Activated CD4-positive, alpha-beta T cell treated with anti-CD3 and anti-CD28 coated beads for 36 hours (primary cell): ENCODE data around the gene MCRIP2. TPM values are rescaled to one million over a fixed set of nuclear protein-coding genes. Genes with fewer than 3 reads are reported as not detected.

ENCODE experiments used
- ATAC-seq: fragments of 200-7000 bp; cut with Tn5 transposase; one replicate; pipeline ENCODE4 v1.10.0; 2021; ENCODE audit warnings: mild to moderate bottlenecking, moderate library complexity
- CTCF ChIA-PET: fragments of 350-600 bp; sonication (Branson Sonifier 250); formaldehyde crosslinking; loops from one replicate; lab custom pipeline; 2021; ENCODE audit warnings: antibody characterized with exemption; lab: Charles Lee
- POLR2A ChIA-PET: fragments of 350-600 bp; sonication (Branson Sonifier 250); formaldehyde crosslinking; loops from one replicate; lab custom pipeline; 2021; ENCODE audit warnings: antibody characterized with exemption, inconsistent platforms; lab: Charles Lee
- DNase-seq: peaks from one replicate; pipeline ENCODE4 v3.0.0-alpha.2; 2020
- H3K27ac Mint-ChIP-seq: one replicate; pipeline ENCODE4 v1.8.0; 2021; ENCODE audit warnings: mixed read lengths
- H3K27me3 Mint-ChIP-seq: one replicate; pipeline ENCODE4 v1.8.0; 2021; ENCODE audit warnings: mixed read lengths
- H3K36me3 Mint-ChIP-seq: one replicate; pipeline ENCODE4 v1.8.0; 2021; ENCODE audit warnings: low read depth, mixed read lengths
- H3K4me1 Mint-ChIP-seq: one replicate; pipeline ENCODE4 v1.8.0; 2021; ENCODE audit warnings: mixed read lengths
- H3K4me3 Mint-ChIP-seq: one replicate; pipeline ENCODE4 v1.8.0; 2021; ENCODE audit warnings: mild to moderate bottlenecking, moderate library complexity, mixed read lengths
- H3K9me3 Mint-ChIP-seq: one replicate; pipeline ENCODE4 v1.8.0; 2021; ENCODE audit warnings: low read depth, mixed read lengths
- intact Hi-C, 2 experiments: fragments of 100-400 bp; cut with DNase I in 1 of 2; cut with micrococcal nuclease in 1 of 2; formaldehyde crosslinking; loops; one replicate each; pipeline versions ENCODE4 v1.14.2 to v1.15.1; 2022 to 2024; cut with DNase I, micrococcal nuclease
- total RNA-seq, 2 experiments: library from RNA; stranded (reverse); gene quantifications; one replicate each; pipeline ENCODE4 v1.2.3, GENCODE V29; 2021

The MCRIP2 gene
- total RNA-seq, 2 experiments from 2014 or later = 28.5 to 44.0 TPM

- H3K4me1 Mint-ChIP-seq = no peaks in the 10 kb centered on the region
- intact Hi-C loops = no loop called here
- H3K27me3 Mint-ChIP-seq = no peaks in the 10 kb centered on the region
- H3K9me3 Mint-ChIP-seq = no peaks in the 10 kb centered on the region
- no peaks in the 10 kb centered on the region for H3K36me3 Mint-ChIP-seq
- no peak for DNase-seq
- CTCF ChIA-PET = interaction anchor here (1.3 kb wide), 1 partner anchor 10 kb away, joined by 6 read pairs; no protein-coding TSS in a partner anchor
- H3K27ac Mint-ChIP-seq = no peak overlapping the region
- ATAC-seq = no peak
- no peak overlapping the region for H3K4me3 Mint-ChIP-seq
- POLR2A ChIA-PET = no interaction called here
These were observed 22.0 kb upstream of the MCRIP2 start for GRCh38 chr16:619476-620100.

- intact Hi-C loops = no loop called here
- H3K4me1 Mint-ChIP-seq = no peaks in the 10 kb centered on the region
- ChIA-PET POLR2A (no interaction called here), CTCF (interaction anchor here (1.3 kb wide), 1 partner anchor 11 kb away, joined by 6 read pairs; no protein-coding TSS in a partner anchor)
- no peaks in the 10 kb centered on the region for H3K36me3 Mint-ChIP-seq
- H3K27me3 Mint-ChIP-seq = no peaks in the 10 kb centered on the region
- DNase-seq = no peak
- no peak overlapping the region for H3K4me3 Mint-ChIP-seq
- ATAC-seq = no peak
- no peak overlapping the region for H3K27ac Mint-ChIP-seq
- no peaks in the 10 kb centered on the region for H3K9me3 Mint-ChIP-seq
These were observed 20.7 kb upstream of the MCRIP2 start for GRCh38 chr16:620700-621525.

- intact Hi-C loops = no loop called here
- Mint-ChIP-seq H3K27ac (no peak overlapping the region), H3K4me1 (no peaks in the 10 kb centered on the region), H3K36me3 (no peaks in the 10 kb centered on the region), H3K27me3 (no peaks in the 10 kb centered on the region), H3K9me3 (no peaks in the 10 kb centered on the region), H3K4me3 (no peak overlapping the region)
- POLR2A ChIA-PET = no interaction called here
- no peak for DNase-seq
- ATAC-seq = no peak
- CTCF ChIA-PET = interaction anchor here (0.7 kb wide), 2 partner anchors 15 to 60 kb away, joined by 3 to 4 read pairs; partner anchors contain the start of gene METTL26
These were observed 20.0 kb upstream of the MCRIP2 start for GRCh38 chr16:621526-622105.

DNA sequence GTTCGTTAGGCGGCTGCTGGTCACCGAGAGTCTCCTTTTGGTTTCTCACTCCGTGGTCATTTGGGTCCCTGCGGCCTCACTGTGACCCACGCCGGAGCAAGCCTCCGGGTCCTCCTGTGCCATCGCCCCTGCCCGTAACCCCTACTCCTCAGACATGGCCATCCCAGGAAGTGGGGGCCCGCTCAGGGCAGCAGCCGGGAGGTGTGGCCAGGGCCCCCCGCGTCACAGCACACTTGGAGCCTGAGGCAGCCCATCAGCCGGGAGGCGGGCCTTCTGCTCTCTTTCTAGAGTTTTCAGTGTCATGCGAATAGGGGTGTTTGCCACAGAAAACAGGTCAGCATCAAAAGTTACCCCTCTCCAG lies 18.7 kb upstream of the MCRIP2 start:
- Mint-ChIP-seq H3K36me3 (no peaks in the 10 kb centered on the region), H3K27ac (no peak overlapping the region), H3K4me3 (no peak overlapping the region), H3K9me3 (no peaks in the 10 kb centered on the region), H3K4me1 (no peaks in the 10 kb centered on the region), H3K27me3 (no peaks in the 10 kb centered on the region)
- intact Hi-C loops = no loop called here
- CTCF ChIA-PET = no interaction called here
- ATAC-seq (no peak), DNase-seq (no peak)
- POLR2A ChIA-PET = no interaction called here

DNA sequence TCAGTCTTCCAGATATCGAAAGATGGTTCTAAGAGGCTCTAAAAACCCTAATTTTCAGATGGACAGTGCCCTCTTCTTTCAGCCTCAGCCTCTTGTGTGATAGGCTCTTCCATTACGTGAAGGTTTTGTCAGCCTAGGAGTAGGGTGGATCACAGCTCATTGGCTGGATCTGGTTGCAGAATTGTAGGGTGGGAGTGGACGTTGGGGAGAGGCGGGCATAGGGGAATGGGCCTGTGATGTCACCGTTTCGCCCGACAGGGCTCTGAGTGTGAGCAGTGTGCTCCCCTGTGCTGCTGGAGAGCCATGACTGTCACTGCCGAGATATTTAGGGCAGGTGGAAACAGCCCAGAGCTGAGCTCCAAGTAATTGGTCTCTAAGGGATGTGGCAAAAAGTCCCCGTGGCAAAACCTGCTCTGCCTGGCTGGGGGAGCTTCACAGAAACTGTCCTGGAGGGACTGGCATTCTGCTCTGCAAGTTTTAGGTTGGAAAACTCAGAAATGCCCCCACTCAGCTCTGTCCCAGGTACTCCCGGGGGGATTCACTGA lies 17.0 kb upstream of the MCRIP2 start:
- Mint-ChIP-seq H3K4me3 (no peak overlapping the region), H3K36me3 (peaks cover 2% of the 10 kb centered on the region), H3K9me3 (no peaks in the 10 kb centered on the region), H3K27ac (no peak overlapping the region), H3K27me3 (no peaks in the 10 kb centered on the region), H3K4me1 (no peaks in the 10 kb centered on the region)
- intact Hi-C loops = no loop called here
- POLR2A ChIA-PET = no interaction called here
- DNase-seq (no peak), ATAC-seq (no peak)
- CTCF ChIA-PET = interaction anchor here (0.7 to 0.8 kb wide), 2 partner anchors 23 to 154 kb away, joined by 3 to 4 read pairs; no protein-coding TSS in a partner anchor

DNA sequence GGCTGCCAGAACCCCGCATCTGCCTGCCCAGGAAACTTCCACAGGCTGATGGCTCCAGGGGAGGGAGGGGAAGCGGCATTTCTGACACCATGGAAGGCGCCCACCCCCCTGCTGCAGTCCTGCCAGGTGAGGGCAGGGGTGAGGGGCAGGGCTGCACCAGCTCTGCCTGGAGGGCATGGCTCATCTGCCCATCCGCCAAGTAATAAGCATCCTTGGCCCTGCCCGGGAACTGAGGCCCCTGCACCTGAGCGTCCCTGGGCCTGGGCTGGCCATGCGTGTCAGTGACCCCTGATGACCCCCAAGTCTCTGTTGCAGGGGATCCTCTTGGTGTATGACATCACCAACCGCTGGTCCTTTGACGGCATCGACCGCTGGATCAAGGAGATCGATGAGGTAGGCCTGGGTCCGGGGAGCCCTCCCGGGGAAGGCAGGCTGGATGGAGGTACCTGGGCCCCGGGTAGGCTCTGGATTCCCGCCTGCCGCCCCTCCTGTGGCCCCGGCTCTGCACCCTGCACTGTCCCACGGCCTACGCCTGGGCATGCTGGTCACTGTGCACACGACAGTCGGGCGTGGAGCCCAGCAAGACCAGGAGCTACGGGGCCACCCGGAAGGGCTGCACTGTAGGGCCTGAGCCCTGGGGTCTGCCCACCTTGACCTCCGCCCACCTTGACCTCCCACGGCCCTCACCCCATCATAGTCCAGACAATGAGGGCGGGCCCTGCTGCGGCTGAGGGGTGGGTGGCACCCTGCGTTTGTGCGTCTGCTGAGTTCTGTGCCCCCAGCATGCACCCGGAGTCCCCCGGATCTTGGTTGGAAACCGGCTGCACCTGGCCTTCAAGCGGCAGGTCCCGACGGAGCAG lies 16.3 kb upstream of the MCRIP2 start:
- H3K9me3 Mint-ChIP-seq = no peaks in the 10 kb centered on the region
- CTCF ChIA-PET = interaction anchor here (0.6 to 0.8 kb wide), 3 partner anchors 23 to 160 kb away, joined by 3 to 4 read pairs (median 3); no protein-coding TSS in a partner anchor
- H3K36me3 Mint-ChIP-seq = peaks cover 2% of the 10 kb centered on the region
- POLR2A ChIA-PET = no interaction called here
- no peaks in the 10 kb centered on the region for H3K27me3 Mint-ChIP-seq
- no peak overlapping the region for H3K27ac Mint-ChIP-seq
- H3K4me1 Mint-ChIP-seq = no peaks in the 10 kb centered on the region
- intact Hi-C loops = no loop called here
- ATAC-seq (no peak), DNase-seq (no peak)
- no peak overlapping the region for H3K4me3 Mint-ChIP-seq

DNA sequence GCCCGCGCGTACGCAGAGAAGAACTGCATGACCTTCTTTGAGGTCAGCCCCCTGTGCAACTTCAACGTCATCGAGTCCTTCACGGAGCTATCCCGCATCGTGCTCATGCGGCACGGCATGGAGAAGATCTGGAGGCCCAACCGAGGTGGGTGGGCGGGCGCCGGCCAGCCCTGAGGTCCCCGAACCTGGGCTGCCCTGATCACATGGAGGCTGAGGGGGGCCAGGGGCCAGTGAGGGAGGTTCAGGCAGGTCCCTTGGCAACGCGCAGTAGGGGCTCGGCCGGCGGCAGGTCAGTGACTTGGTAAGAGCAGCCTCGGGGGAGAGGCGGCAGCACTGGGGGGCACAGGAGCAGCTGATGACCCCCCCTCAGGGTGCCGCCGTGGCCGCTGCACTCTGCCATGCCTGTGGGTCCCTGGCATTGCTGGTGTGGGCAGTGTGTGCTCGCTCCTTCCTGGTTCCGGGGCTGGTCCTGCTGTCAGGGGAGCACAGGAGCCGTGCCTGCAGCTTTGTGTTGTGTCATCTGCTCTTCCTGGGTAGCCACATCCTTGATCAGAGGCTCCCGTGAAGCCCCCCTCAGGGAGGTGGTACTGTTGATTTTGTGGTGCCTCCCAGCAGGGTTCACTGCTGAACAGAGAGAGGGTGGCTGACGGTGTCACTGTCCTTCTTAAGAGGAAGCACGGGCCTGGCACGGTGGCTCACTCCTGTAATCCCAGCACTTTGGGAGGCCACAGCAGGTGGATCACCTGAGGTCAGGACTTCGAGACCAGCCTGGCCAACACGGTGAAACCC lies 15.5 kb upstream of the MCRIP2 start:
- ATAC-seq (no peak), DNase-seq (no peak)
- Mint-ChIP-seq H3K27ac (no peak overlapping the region), H3K9me3 (no peaks in the 10 kb centered on the region), H3K4me1 (no peaks in the 10 kb centered on the region), H3K36me3 (peaks cover 2% of the 10 kb centered on the region), H3K4me3 (no peak overlapping the region), H3K27me3 (no peaks in the 10 kb centered on the region)
- intact Hi-C loops = no loop called here
- ChIA-PET CTCF (interaction anchor here (0.6 kb wide), 1 partner anchor 159 kb away, joined by 3 read pairs; no protein-coding TSS in a partner anchor), POLR2A (interaction anchor here (0.6 kb wide), 1 partner anchor 28 kb away, joined by 5 read pairs; no protein-coding TSS in a partner anchor)

DNA sequence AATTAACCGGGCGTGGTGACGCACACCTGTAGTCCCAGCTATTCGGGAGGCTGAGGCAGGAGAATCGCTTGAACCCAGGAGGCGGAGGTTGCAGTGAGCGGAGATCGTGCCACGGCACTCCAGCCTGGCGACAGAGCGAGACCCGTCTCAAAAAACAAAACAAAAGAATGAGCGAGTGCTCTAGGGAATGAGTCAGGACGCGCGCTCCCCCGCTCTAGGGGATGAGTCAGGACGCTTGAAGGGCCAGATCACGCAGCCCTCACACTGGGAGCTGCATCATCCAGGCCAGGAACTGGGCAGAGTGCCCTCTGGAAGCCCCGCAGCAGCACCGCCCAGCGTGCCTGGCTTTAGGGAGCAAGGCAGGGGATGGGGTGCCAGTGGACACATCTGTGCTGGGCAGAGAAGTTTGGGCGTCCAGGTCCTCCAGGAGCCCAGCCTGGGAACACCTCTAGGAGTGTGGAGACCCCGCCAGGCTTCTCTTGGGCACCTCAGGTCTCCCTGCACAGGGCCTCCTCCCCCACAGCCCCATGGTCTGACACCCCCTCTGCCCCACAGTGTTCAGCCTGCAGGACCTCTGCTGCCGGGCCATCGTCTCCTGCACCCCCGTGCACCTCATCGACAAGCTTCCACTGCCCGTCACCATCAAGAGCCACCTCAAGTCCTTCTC lies 14.7 kb upstream of the MCRIP2 start:
- H3K27me3 Mint-ChIP-seq = no peaks in the 10 kb centered on the region
- intact Hi-C loops = no loop called here
- H3K4me1 Mint-ChIP-seq = no peaks in the 10 kb centered on the region
- H3K4me3 Mint-ChIP-seq = no peak overlapping the region
- POLR2A ChIA-PET = no interaction called here
- no peak for ATAC-seq
- peaks cover 2% of the 10 kb centered on the region for H3K36me3 Mint-ChIP-seq
- H3K9me3 Mint-ChIP-seq = no peaks in the 10 kb centered on the region
- CTCF ChIA-PET = no interaction called here
- peak; percentile 28 for DNase-seq
- H3K27ac Mint-ChIP-seq = no peak overlapping the region

GRCh38 chr16:627454-628239 lies 14.0 kb upstream of the MCRIP2 start:
- ATAC-seq = no peak
- ChIA-PET POLR2A (no interaction called here), CTCF (interaction anchor here (0.5 kb wide), 1 partner anchor 47 kb away, joined by 3 read pairs; no protein-coding TSS in a partner anchor)
- DNase-seq = no peak
- peaks cover 2% of the 10 kb centered on the region for H3K36me3 Mint-ChIP-seq
- intact Hi-C loops = no loop called here
- no peak overlapping the region for H3K4me3 Mint-ChIP-seq
- H3K4me1 Mint-ChIP-seq = no peaks in the 10 kb centered on the region
- no peak overlapping the region for H3K27ac Mint-ChIP-seq
- H3K9me3 Mint-ChIP-seq = no peaks in the 10 kb centered on the region
- H3K27me3 Mint-ChIP-seq = no peaks in the 10 kb centered on the region
